LNCAP (cell line): ENCODE results near the gene SPEM1.

ENCODE experiments used
- CTCF ChIP-seq: fragments of 450-650 bp; IDR thresholded peaks from 2 replicates; pipeline ENCODE4 v1.5.1; 2017; ENCODE audit warnings: mild to moderate bottlenecking

Gene SPEM1

GRCh38 chr17:7403977-7404736 lies 16.0 kb upstream of the SPEM1 start, which contains the start of gene TMEM256:
Gene TMEM256, minus strand, starts transcription at chr17:7404097. Its CDS starts 13 bp downstream, at chr17:7404084.
- TF ChIP-seq CTCF: no peak

GRCh38 chr17:7404737-7405349 lies 15.3 kb upstream of the SPEM1 start:
- TF ChIP-seq CTCF: no peak

- no peak for TF ChIP-seq CTCF
These were observed 14.5 kb upstream of the SPEM1 start for GRCh38 chr17:7405350-7406234.

GRCh38 chr17:7406235-7406825 lies 13.8 kb upstream of the SPEM1 start:
- no peak for TF ChIP-seq CTCF

- no peak for TF ChIP-seq CTCF
These were observed 13.0 kb upstream of the SPEM1 start for GRCh38 chr17:7407082-7407481.

GRCh38 chr17:7407485-7408251 lies 12.5 kb upstream of the SPEM1 start, which contains the start of gene NLGN2:
Gene NLGN2, plus strand, starts transcription at chr17:7407845. Its CDS starts 411 bp downstream, at chr17:7408256.
- no peak for TF ChIP-seq CTCF
